HUES6 (cell line): Measurements from ENCODE around the gene AOPEP.

Source experiments
- H3K27ac ChIP-seq: 2 replicates; pipeline ENCODE4 v1.7.0; 2013; ENCODE audit warnings: low read depth, mild to moderate bottlenecking, low read length, inconsistent platforms
- H3K27me3 ChIP-seq: 2 replicates; pipeline ENCODE4 v1.6.1; 2013; ENCODE audit warnings: low read length; ENCODE audit not compliant: control insufficient read depth, insufficient read depth
- H3K36me3 ChIP-seq: 2 replicates; pipeline ENCODE4 v1.6.1; 2013; ENCODE audit warnings: low read length; ENCODE audit not compliant: control insufficient read depth, insufficient read depth
- H3K4me1 ChIP-seq: 2 replicates; pipeline ENCODE4 v1.6.1; 2013; ENCODE audit warnings: low read length; ENCODE audit not compliant: control insufficient read depth, insufficient read depth
- H3K4me3 ChIP-seq: 2 replicates; pipeline ENCODE4 v1.5.1; 2013; ENCODE audit warnings: low read depth, low read length
- H3K9ac ChIP-seq: one replicate; pipeline ENCODE4 v1.6.1; 2013; ENCODE audit warnings: mild to moderate bottlenecking, low read length
- H3K9me3 ChIP-seq: 2 replicates; pipeline ENCODE4 v1.6.1; 2013; ENCODE audit warnings: low read depth, low read length; ENCODE audit not compliant: control insufficient read depth, insufficient read depth

AOPEP gene

GRCh38 chr9:95071925-95072324 is 345.4 kb downstream of the AOPEP start:
- H3K9me3 ChIP-seq, result no peaks in the 10 kb centered on the region
- H3K4me3 ChIP-seq, result no peak overlapping the region
- H3K27me3 ChIP-seq, result no peaks in the 10 kb centered on the region
- H3K9ac ChIP-seq, result no peak overlapping the region
- no peak overlapping the region for H3K27ac ChIP-seq
- peaks cover 15% of the 10 kb centered on the region; the same call in 1 of the 2 replicates for H3K4me1 ChIP-seq
- no peaks in the 10 kb centered on the region for H3K36me3 ChIP-seq

- Histone ChIP-seq H3K9ac (no peak overlapping the region), H3K27ac (no peak overlapping the region), H3K4me1 (peaks cover 24% of the 10 kb centered on the region; the same call in 1 of the 2 replicates), H3K36me3 (no peaks in the 10 kb centered on the region), H3K9me3 (no peaks in the 10 kb centered on the region), H3K27me3 (no peaks in the 10 kb centered on the region), H3K4me3 (no peak overlapping the region)
Observed at GRCh38 chr9:95073042-95073607, 346.6 kb downstream of the AOPEP start.

GRCh38 chr9:95073918-95074317 is 347.4 kb downstream of the AOPEP start:
- no peak overlapping the region for H3K4me3 ChIP-seq
- H3K4me1 ChIP-seq, result peaks cover 30% of the 10 kb centered on the region
- H3K36me3 ChIP-seq, result no peaks in the 10 kb centered on the region
- no peaks in the 10 kb centered on the region for H3K27me3 ChIP-seq
- H3K27ac ChIP-seq, result no peak overlapping the region
- no peak overlapping the region for H3K9ac ChIP-seq
- H3K9me3 ChIP-seq, result no peaks in the 10 kb centered on the region

- H3K9me3 ChIP-seq, result no peaks in the 10 kb centered on the region
- H3K36me3 ChIP-seq, result no peaks in the 10 kb centered on the region
- H3K27me3 ChIP-seq, result no peaks in the 10 kb centered on the region
- no peak overlapping the region for H3K9ac ChIP-seq
- H3K4me3 ChIP-seq, result no peak overlapping the region
- no peak overlapping the region for H3K27ac ChIP-seq
- H3K4me1 ChIP-seq, result peaks cover 37% of the 10 kb centered on the region
Observed at GRCh38 chr9:95074632-95075031, 348.1 kb downstream of the AOPEP start.

GRCh38 chr9:95075700-95076099 is 349.2 kb downstream of the AOPEP start:
- no peak overlapping the region for H3K9ac ChIP-seq
- no peaks in the 10 kb centered on the region; the same call in 1 of the 2 replicates for H3K36me3 ChIP-seq
- H3K4me3 ChIP-seq, result no peak overlapping the region
- H3K4me1 ChIP-seq, result peaks cover 35% of the 10 kb centered on the region
- no peak overlapping the region for H3K27ac ChIP-seq
- no peaks in the 10 kb centered on the region for H3K27me3 ChIP-seq
- H3K9me3 ChIP-seq, result no peaks in the 10 kb centered on the region

- Histone ChIP-seq H3K27ac (no peak overlapping the region), H3K4me1 (peaks cover 34% of the 10 kb centered on the region), H3K9ac (no peak overlapping the region), H3K27me3 (no peaks in the 10 kb centered on the region), H3K9me3 (no peaks in the 10 kb centered on the region), H3K4me3 (no peak overlapping the region), H3K36me3 (peaks cover 4% of the 10 kb centered on the region; the same call in 1 of the 2 replicates)
Observed at GRCh38 chr9:95076696-95077052, 350.2 kb downstream of the AOPEP start.

- H3K4me3 ChIP-seq, result no peak overlapping the region
- H3K27ac ChIP-seq, result no peak overlapping the region
- peaks cover 34% of the 10 kb centered on the region for H3K4me1 ChIP-seq
- H3K27me3 ChIP-seq, result no peaks in the 10 kb centered on the region
- peaks cover 7% of the 10 kb centered on the region; the same call in 1 of the 2 replicates for H3K36me3 ChIP-seq
- H3K9me3 ChIP-seq, result no peaks in the 10 kb centered on the region
- no peak overlapping the region for H3K9ac ChIP-seq
Observed at GRCh38 chr9:95077053-95077765, 350.7 kb downstream of the AOPEP start.

- Histone ChIP-seq H3K36me3 (peaks cover 9% of the 10 kb centered on the region; the same call in 1 of the 2 replicates), H3K9me3 (no peaks in the 10 kb centered on the region), H3K4me1 (peaks cover 34% of the 10 kb centered on the region), H3K27me3 (no peaks in the 10 kb centered on the region), H3K4me3 (no peak overlapping the region), H3K9ac (no peak overlapping the region), H3K27ac (no peak overlapping the region)
Observed at GRCh38 chr9:95077766-95078370, 351.4 kb downstream of the AOPEP start.

GRCh38 chr9:95078511-95078910 is 352.0 kb downstream of the AOPEP start:
- H3K9ac ChIP-seq, result no peak overlapping the region
- no peaks in the 10 kb centered on the region for H3K27me3 ChIP-seq
- peaks cover 15% of the 10 kb centered on the region for H3K36me3 ChIP-seq
- H3K4me3 ChIP-seq, result no peak overlapping the region
- H3K4me1 ChIP-seq, result peaks cover 34% of the 10 kb centered on the region
- H3K27ac ChIP-seq, result no peak overlapping the region
- no peaks in the 10 kb centered on the region for H3K9me3 ChIP-seq

GRCh38 chr9:95078939-95079338 is 352.4 kb downstream of the AOPEP start:
- no peaks in the 10 kb centered on the region for H3K9me3 ChIP-seq
- no peak overlapping the region for H3K27ac ChIP-seq
- H3K4me3 ChIP-seq, result no peak overlapping the region
- peaks cover 34% of the 10 kb centered on the region for H3K4me1 ChIP-seq
- peaks cover 16% of the 10 kb centered on the region for H3K36me3 ChIP-seq
- no peaks in the 10 kb centered on the region for H3K27me3 ChIP-seq
- H3K9ac ChIP-seq, result no peak overlapping the region

GRCh38 chr9:95079461-95079860 is 353.0 kb downstream of the AOPEP start:
- Histone ChIP-seq H3K4me3 (no peak overlapping the region), H3K36me3 (peaks cover 16% of the 10 kb centered on the region), H3K27ac (no peak overlapping the region), H3K4me1 (peaks cover 34% of the 10 kb centered on the region), H3K9ac (no peak overlapping the region), H3K27me3 (no peaks in the 10 kb centered on the region), H3K9me3 (no peaks in the 10 kb centered on the region)
